HFF-Myc (cell line): ENCODE measurements around the gene NME8.

Experiments
- DNase-seq: peaks from one replicate; pipeline ENCODE4 v3.0.0-alpha.2; 2011; ENCODE audit warnings: low read depth; ENCODE audit errors: extremely low read depth
- H3K4me3 ChIP-seq: replicated peaks from 2 replicates; pipeline ENCODE4 v1.5.1; 2011; ENCODE audit warnings: low read depth, mild to moderate bottlenecking, control low read depth, low read length
- TF ChIP-seq, protein P1 (sequence below): IDR thresholded peaks from 2 replicates; pipeline ENCODE4 v1.5.1; 2012; ENCODE audit warnings: mild to moderate bottlenecking, low read depth, low read length, control low read depth; ENCODE audit errors: missing control alignments

The NME8 gene

DNA sequence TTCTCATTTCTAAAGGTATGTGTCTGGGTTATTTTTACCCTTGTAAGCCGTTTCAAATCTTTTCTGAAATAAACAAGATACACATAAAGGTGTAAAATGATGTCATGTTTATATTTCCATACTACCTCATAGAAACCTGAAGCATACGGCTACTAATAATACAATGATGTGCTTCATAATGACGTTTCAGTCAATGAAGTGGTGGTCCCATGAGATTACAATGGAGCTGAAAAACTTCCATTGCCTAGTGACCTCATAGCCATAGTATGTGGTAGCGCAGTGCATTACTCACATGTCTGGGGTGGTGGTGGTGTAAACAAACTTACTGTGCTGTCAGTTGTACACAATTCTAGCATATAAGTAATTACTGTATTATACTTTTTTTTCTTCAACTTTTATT, 96.9 kb downstream of the NME8 start:
- TF ChIP-seq, protein P1, sequence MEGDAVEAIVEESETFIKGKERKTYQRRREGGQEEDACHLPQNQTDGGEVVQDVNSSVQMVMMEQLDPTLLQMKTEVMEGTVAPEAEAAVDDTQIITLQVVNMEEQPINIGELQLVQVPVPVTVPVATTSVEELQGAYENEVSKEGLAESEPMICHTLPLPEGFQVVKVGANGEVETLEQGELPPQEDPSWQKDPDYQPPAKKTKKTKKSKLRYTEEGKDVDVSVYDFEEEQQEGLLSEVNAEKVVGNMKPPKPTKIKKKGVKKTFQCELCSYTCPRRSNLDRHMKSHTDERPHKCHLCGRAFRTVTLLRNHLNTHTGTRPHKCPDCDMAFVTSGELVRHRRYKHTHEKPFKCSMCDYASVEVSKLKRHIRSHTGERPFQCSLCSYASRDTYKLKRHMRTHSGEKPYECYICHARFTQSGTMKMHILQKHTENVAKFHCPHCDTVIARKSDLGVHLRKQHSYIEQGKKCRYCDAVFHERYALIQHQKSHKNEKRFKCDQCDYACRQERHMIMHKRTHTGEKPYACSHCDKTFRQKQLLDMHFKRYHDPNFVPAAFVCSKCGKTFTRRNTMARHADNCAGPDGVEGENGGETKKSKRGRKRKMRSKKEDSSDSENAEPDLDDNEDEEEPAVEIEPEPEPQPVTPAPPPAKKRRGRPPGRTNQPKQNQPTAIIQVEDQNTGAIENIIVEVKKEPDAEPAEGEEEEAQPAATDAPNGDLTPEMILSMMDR = no peak
- DNase-seq = no peak
- no peak overlapping the region for H3K4me3 ChIP-seq

DNA sequence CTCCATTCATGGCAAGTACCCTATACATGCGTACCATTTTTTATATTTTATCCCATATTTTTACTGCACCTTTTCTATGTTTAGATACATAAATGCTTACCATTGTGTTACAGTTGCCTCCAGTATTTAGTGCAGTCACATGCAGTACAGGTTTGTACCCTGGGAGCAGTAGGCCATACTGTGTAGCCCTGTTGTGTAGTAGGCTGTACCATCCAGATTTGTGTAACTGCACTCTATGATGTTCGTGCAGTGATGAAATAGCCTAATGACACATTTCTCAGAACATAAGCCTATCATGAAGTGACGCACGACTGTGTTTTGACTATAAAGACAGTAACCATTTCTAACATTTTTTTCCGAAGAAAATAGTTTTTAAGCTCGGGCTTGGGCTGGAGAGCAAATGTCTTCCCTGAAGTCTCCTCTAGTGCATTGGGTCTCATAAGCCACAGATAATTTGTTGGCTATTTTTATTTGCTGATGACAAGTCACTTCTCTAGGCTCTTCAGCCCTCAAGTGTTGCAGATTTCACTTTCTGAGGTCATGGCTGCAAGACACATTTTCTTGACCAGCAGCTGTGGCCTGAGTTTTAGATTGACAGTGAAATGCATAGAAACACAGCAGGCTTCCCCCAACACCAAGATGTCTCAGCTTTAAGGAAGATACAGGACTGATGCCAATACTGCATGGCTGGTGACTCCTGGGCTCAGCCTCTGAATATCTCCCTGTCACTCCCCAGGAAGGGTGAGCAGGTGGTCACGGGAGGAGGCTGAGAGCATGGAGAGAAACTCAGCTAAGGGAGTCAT, 98.9 kb downstream of the NME8 start:
- no peak overlapping the region for H3K4me3 ChIP-seq
- TF ChIP-seq, protein P1 = no peak
- DNase-seq = no peak

DNA sequence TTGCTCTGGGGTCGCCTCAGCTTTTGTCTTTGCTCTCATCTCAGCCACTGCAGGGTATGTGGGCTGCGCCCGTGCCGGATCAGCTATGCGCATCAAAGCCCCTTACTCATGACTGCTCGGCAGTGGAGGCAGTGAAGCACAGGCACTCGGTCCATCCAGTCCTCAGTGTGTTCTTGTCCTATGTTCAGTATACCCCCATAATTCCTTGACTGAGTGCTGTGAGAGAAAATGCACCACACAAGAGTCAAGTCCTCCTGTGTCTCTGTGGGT, 99.5 kb downstream of the NME8 start:
- no peak for DNase-seq
- TF ChIP-seq, protein P1 = no peak
- H3K4me3 ChIP-seq = no peak overlapping the region
